GM12874 (cell line): ENCODE measurements around the gene TGFBR3.

ENCODE experiments used
- TF ChIP-seq, protein P1 (sequence below): IDR thresholded peaks from 2 replicates; pipeline ENCODE4 v1.5.1; 2011; ENCODE audit warnings: low read depth, mild to moderate bottlenecking, control low read depth, low read length, moderate library complexity; ENCODE audit not compliant: insufficient read depth

Gene TGFBR3

DNA sequence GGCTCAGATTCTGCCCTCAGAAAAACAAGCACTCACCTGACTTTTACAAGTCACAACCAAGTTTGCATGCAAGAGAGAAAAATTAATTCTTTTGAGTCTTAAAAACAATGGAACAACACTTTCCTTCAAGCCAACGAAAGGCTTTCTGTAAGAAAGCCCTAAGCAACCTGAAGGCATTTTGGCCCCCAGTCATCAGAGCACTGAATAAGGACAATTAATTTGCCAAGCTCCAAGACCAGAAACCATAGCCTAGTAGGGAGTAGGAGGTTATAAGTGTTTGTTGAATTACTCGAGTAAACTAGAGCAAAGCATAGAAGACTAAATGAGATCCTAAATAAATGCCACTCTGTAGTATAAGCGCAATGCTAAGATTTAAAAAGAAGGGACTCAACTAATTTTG is 4.7 kb downstream of the TGFBR3 start:
- TF ChIP-seq, protein P1, sequence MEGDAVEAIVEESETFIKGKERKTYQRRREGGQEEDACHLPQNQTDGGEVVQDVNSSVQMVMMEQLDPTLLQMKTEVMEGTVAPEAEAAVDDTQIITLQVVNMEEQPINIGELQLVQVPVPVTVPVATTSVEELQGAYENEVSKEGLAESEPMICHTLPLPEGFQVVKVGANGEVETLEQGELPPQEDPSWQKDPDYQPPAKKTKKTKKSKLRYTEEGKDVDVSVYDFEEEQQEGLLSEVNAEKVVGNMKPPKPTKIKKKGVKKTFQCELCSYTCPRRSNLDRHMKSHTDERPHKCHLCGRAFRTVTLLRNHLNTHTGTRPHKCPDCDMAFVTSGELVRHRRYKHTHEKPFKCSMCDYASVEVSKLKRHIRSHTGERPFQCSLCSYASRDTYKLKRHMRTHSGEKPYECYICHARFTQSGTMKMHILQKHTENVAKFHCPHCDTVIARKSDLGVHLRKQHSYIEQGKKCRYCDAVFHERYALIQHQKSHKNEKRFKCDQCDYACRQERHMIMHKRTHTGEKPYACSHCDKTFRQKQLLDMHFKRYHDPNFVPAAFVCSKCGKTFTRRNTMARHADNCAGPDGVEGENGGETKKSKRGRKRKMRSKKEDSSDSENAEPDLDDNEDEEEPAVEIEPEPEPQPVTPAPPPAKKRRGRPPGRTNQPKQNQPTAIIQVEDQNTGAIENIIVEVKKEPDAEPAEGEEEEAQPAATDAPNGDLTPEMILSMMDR, result no peak

DNA sequence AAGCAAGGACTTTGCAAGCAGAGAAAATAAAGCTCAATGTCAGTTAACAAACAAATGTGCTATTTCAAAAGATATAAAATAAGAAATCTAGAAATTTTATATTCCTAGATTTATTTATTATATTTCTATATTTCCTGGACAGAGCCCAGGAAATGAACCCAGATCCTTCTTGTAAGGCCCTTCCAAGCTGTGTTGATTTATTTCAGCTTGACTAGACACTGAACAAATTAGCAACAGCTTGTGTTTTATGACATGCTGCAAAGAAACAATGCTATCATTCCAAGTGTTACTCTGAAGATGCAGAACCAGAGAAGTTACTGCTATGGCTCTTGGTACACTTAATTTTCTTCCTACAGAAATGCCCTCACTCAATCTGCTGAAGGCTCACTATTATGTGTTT is 6.2 kb downstream of the TGFBR3 start:
- TF ChIP-seq, protein P1, result no peak

DNA sequence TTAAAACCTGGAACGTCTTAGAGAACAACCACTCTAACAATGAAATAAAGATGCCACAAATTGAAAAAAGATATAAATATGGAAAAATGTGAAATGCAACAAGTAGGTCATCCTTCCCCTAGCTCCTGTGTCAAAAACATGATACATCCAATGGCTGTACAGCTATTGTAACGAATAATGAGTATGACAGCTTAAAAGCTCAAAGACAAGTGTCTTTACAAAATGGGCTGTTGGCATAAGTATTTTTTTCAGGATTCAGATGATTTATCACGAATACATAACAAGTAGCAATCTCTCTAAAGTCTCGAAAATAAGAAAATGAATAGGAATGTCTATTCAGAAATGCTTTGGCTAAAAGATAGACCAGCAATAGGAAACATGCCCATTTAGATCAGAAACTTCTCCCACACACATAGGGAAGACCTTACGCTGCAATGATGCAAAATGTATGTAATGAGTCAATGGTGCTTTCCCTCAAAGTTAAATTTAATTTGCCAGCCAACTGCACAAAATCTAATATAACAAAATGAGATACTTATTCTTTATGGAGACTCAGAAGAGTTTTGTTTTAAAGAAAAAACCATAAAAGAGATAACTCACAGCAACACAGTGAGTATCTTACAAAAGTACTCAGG is 8.3 kb downstream of the TGFBR3 start:
- TF ChIP-seq, protein P1, result no peak

DNA sequence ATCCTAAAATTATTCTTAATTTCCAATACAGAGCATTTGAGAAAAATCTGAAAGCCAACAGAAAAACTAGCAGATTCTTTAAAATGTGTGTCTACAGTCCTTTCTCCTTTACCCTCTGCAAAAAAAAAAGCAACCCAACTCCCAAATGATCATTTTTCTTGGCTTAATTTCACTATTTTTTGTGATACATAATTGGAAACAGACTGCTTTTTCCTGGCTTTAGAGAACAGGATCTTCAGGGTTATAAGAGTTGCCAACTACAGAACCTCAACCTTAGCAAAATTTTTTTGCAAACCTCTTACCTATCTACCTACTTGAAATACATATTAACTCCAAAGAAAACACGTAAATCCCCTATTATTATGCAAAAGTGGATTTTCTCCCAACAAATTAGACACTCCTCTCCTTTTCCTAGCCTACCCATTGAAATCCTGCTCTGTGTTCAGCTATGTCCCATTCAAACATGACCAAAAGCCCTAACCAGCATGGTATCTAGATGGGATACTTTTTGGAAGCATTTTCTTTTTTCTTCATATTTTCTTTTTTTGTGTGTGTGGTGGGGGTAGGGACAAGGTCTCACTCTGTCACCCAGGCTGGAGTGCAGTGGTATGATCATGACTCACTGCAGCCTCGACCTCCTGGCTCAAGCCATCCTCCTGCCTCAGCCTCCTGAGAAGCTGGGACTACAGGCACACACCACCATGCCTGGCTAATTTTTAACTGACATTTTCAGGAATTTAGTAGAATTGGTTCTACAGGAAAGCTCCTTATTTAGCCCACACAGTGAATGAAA is 9.0 kb downstream of the TGFBR3 start:
- TF ChIP-seq, protein P1, result no peak

DNA sequence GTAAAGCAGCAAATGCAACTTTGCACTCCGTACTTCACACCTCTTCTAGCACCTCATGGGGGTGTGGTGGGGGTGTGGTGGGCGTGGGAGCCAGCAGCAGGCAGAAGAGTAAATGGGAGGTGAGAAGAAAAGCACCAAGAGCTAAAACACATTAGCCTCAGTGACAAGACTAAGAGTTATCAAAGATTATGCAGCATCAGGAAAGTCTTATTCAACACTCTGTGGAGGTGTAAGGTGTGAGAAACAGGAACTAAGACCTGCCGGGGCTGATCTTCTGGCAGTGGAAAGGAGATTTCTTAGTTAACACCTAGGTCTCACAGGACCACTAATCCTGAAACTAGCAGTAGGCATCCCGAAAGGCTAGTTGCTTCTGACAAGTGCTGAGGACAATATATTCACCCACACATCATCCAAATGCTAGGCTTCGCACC is 9.9 kb downstream of the TGFBR3 start:
- TF ChIP-seq, protein P1, result no peak

DNA sequence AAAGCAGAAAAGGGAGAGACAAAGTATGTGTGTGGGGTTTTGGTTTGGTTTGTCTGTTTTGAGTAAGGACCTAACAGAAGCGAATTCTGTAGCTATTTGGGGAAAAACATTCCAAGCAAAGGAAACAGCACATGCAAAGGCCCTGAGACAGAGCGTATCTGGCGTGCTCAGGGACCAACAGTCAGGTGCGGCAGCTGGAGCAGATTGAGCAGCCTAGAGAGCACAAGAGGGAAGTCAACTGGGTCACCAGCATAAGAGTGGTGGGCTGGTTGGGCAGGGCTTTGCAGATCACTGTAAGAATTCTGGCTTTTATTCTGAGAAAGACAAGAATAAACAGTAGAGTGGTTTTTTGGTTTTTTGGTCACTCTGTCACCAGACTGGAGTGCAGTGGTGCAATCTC is 11.8 kb downstream of the TGFBR3 start:
- TF ChIP-seq, protein P1, result no peak

DNA sequence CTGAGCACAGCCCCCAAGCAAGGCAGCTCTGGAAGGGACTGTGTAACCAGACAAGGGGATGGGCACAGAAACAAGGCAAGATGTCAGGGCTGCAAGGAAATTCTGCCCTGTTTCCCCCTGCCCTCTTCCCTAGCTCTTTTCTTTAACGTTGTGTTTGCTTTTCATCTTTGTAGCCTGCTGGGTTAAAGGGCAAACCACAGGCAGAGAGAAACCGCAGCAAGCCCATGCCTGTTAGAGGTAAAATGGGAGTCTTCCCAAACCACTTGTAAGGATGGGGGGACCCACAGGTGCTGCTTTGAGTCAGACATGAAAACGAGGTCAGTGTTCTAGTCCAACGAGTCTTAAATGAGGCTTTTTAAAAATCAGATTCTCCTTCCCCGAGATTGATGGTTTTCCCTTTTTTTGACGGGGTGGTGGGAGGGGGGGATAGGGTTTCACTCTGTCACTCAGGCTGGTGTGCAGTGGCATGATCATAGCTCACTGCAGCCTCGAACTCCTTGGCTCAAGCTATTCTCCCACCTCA is 13.3 kb downstream of the TGFBR3 start:
- TF ChIP-seq, protein P1, result no peak
